Measurements from ENCODE around the gene TSPAN15.

Gene TSPAN15

GRCh38 chr10:69407621-69408301, 43.5 kb upstream of the TSPAN15 start:
- Histone ChIP-seq H3K4me1 (ENCODE audit: control insufficient read depth, insufficient read depth, low read length) (no peaks in the 10 kb centered on the region; the same call in 1 of the 2 replicates), H3K4me3 (ENCODE audit: low read depth, low read length) (no peak overlapping the region), H3K9me3 (ENCODE audit: control insufficient read depth, insufficient read depth, low read depth, low read length) (no peaks in the 10 kb centered on the region), H3K27ac (ENCODE audit: extremely low read depth, low read depth, low read length) (no peak overlapping the region), H3K36me3 (ENCODE audit: control insufficient read depth in 2 of 2, insufficient read depth in 1 of 2, low read length in 2 of 2) (no peaks in the 10 kb centered on the region; a peak in 1 of 3 replicates)
- ChIA-PET POLR2A (interaction anchor here (0.6 kb wide), 1 partner anchor 108 kb away, joined by 3 read pairs; no protein-coding TSS in a partner anchor), CTCF (interaction anchor here (0.5 to 2.9 kb wide), 46 partner anchors 9 to 378 kb away, joined by 3 to 28 read pairs (median 4); partner anchors contain the start of genes HK1, HKDC1, NEUROG3 and TSPAN15)
- TF ChIP-seq ZNF747 (tag by site-specific recombination; IDR thresholded peaks at IDR 0.05) (no peak), CTCF (tag by site-specific recombination; IDR thresholded peaks at IDR 0.05) (peak; percentile 21; the same call in 1 of the 2 replicates), KLF16 (tag by site-specific recombination; IDR thresholded peaks at IDR 0.05) (no peak), ZFP3 (tag by site-specific recombination; IDR thresholded peaks at IDR 0.05; ENCODE audit: low read depth) (no peak), ZNF654 (tag by site-specific recombination; IDR thresholded peaks at IDR 0.05; ENCODE audit: low read depth) (0 out of 2 replicates have a peak, but pooled peaks have one; percentile 12), ZNF837 (tag by site-specific recombination; IDR thresholded peaks at IDR 0.05) (no peak), ZFHX2 (tag by site-specific recombination; conservative IDR thresholded peaks at IDR 0.05) (no peak)

GRCh38 chr10:69408318-69409175, 42.7 kb upstream of the TSPAN15 start:
- Histone ChIP-seq H3K36me3 (ENCODE audit: control insufficient read depth in 2 of 2, insufficient read depth in 1 of 2, low read length in 2 of 2) (no peaks in the 10 kb centered on the region), H3K4me3 (ENCODE audit: low read depth, low read length) (no peak overlapping the region), H3K4me1 (ENCODE audit: control insufficient read depth, insufficient read depth, low read length) (no peaks in the 10 kb centered on the region; the same call in 1 of the 2 replicates), H3K9me3 (ENCODE audit: control insufficient read depth, insufficient read depth, low read depth, low read length) (no peaks in the 10 kb centered on the region), H3K27ac (ENCODE audit: extremely low read depth, low read depth, low read length) (no peak overlapping the region)
- ChIA-PET CTCF (interaction anchor here (0.5 to 2.9 kb wide), 38 partner anchors 9 to 1548 kb away, joined by 3 to 28 read pairs (median 4); partner anchors contain the start of genes HK1, HKDC1 and TSPAN15), POLR2A (interaction anchor here (0.6 kb wide), 2 partner anchors 107 to 329 kb away, joined by 3 to 5 read pairs; no protein-coding TSS in a partner anchor)
- TF ChIP-seq ZBTB7A (tag by site-specific recombination; IDR thresholded peaks at IDR 0.05; ENCODE audit: low read depth) (no peak), REST (tag by site-specific recombination; IDR thresholded peaks at IDR 0.05) (no peak), BCL11A (tag by site-specific recombination; IDR thresholded peaks at IDR 0.05; ENCODE audit: low read depth) (no peak), ZNF202 (tag by site-specific recombination; IDR thresholded peaks at IDR 0.05; ENCODE audit: borderline replicate concordance) (no peak), INSM2 (tag by site-specific recombination; IDR thresholded peaks at IDR 0.05) (no peak), ZNF660 (tag by site-specific recombination; IDR thresholded peaks at IDR 0.05) (peak; percentile 40), ZNF341 (tag by site-specific recombination; IDR thresholded peaks at IDR 0.05; ENCODE audit: low read depth) (peak; percentile 48), ZNF544 (tag by site-specific recombination; IDR thresholded peaks at IDR 0.05) (no peak), ZNF521 (tag by site-specific recombination; IDR thresholded peaks at IDR 0.05) (no peak), ZNF274 (IDR thresholded peaks at IDR 0.05; ENCODE audit: low read length) (no peak), ZNF274 (tag by site-specific recombination; IDR thresholded peaks at IDR 0.05; ENCODE audit: borderline replicate concordance) (no peak), ZSCAN18 (tag by site-specific recombination; IDR thresholded peaks at IDR 0.05) (no peak), ZIC2 (tag by site-specific recombination; IDR thresholded peaks at IDR 0.05) (peak; percentile 85), ZNF776 (tag by site-specific recombination; IDR thresholded peaks at IDR 0.05; ENCODE audit: borderline replicate concordance) (no peak), GFI1B (tag by site-specific recombination; IDR thresholded peaks at IDR 0.05) (no peak)
